Endodermal cell (in vitro differentiated cells): ENCODE results near the gene CRELD2. TPM values are rescaled to one million over a fixed set of nuclear protein-coding genes. Genes with fewer than 3 reads are reported as not detected.
A peak's percentile ranks its signal among the peaks of the same experiment; 100 is the strongest.

Experiments
- DNase-seq: peaks from one replicate; pipeline ENCODE4 v3.0.0-alpha.2; 2017
- H3K27ac ChIP-seq: 2 replicates; pipeline ENCODE4 v1.5.1; 2013; ENCODE audit warnings: mild to moderate bottlenecking, low read depth, low read length, moderate library complexity
- H3K27me3 ChIP-seq: 2 replicates; pipeline ENCODE4 v1.6.1; 2013; ENCODE audit warnings: mild to moderate bottlenecking, low read length, moderate library complexity; ENCODE audit not compliant: insufficient read depth, control insufficient read depth, poor library complexity, severe bottlenecking
- H3K36me3 ChIP-seq: 2 replicates; pipeline ENCODE4 v1.7.0; 2013; ENCODE audit warnings: mild to moderate bottlenecking, low read length, moderate library complexity; ENCODE audit not compliant: control insufficient read depth, insufficient read depth
- H3K4me1 ChIP-seq: one replicate; pipeline ENCODE4 v1.7.0; 2013; ENCODE audit warnings: low read length; ENCODE audit not compliant: control insufficient read depth, insufficient read depth
- H3K4me3 ChIP-seq: 2 replicates; pipeline ENCODE4 v1.5.1; 2013; ENCODE audit warnings: mild to moderate bottlenecking, low read length, moderate library complexity
- H3K9ac ChIP-seq: 2 replicates; pipeline ENCODE4 v1.6.1; 2013; ENCODE audit warnings: mild to moderate bottlenecking, low read length, moderate library complexity; ENCODE audit not compliant: poor library complexity, severe bottlenecking; ENCODE audit errors: extremely low read depth
- H3K9me3 ChIP-seq: 2 replicates; pipeline ENCODE4 v1.6.1; 2013; ENCODE audit warnings: mild to moderate bottlenecking, low read length, moderate library complexity; ENCODE audit not compliant: control insufficient read depth
- H3K27ac Mint-ChIP-seq: 2 replicates; pipeline ENCODE4 v1.8.0; 2020; ENCODE audit warnings: mixed read lengths
- H3K27me3 Mint-ChIP-seq: 2 replicates; pipeline ENCODE4 v1.8.0; 2021; ENCODE audit warnings: mild to moderate bottlenecking, mixed read lengths; ENCODE audit not compliant: insufficient read depth
- H3K36me3 Mint-ChIP-seq: 2 replicates; pipeline ENCODE4 v1.8.0; 2020; ENCODE audit warnings: low read depth, mixed read lengths
- H3K4me1 Mint-ChIP-seq: 2 replicates; pipeline ENCODE4 v1.8.0; 2020; ENCODE audit warnings: mixed read lengths
- H3K4me3 Mint-ChIP-seq: 2 replicates; pipeline ENCODE4 v1.8.0; 2020; ENCODE audit warnings: mild to moderate bottlenecking, moderate library complexity, mixed read lengths
- H3K9me3 Mint-ChIP-seq: 2 replicates; pipeline ENCODE4 v1.8.0; 2020; ENCODE audit warnings: mild to moderate bottlenecking, mixed read lengths
- CTCF ChIP-seq: fragments of 200-600 bp; sonication (generic); conservative IDR thresholded peaks from 2 replicates; pipeline ENCODE4 v1.5.0; 2021; ENCODE audit warnings: antibody characterized with exemption, mild to moderate bottlenecking
- WGBS, 2 experiments: methylation state at CpG; one replicate each; pipeline versions ENCODE4 v1.1.5 to v1.1.7; 2013; ENCODE audit warnings: missing lambda C conversion rate in 2 of 2, mixed read lengths in 1 of 2; ENCODE audit not compliant: insufficient coverage in 1 of 2, insufficient read length in 1 of 2; 5-methylcytosine and 5-hydroxymethylcytosine counted together
- total RNA-seq, 2 donors: library from RNA; stranded (reverse); fragmentation: NEBNext Ultra II Directional in 1 of 2; extraction: Animal tissue kit (Norgen Biotek cat#: 25700) in 1 of 2; gene quantifications; 2 replicates in 1 of 2; 3 replicates in 1 of 2; pipeline ENCODE4 v1.2.1, GENCODE V29; 2021

The CRELD2 gene
- total RNA-seq, 2 donors from 2014 or later, result 39.8 to 62.9 TPM

GRCh38 chr22:49915610-49916009 lies 2.8 kb upstream of the CRELD2 start:
- Histone ChIP-seq H3K36me3 (peaks cover 24% of the 10 kb centered on the region), H3K27me3 (no peaks in the 10 kb centered on the region), H3K9ac (no peak overlapping the region), H3K4me1 (no peaks in the 10 kb centered on the region), H3K27ac (no peak overlapping the region), H3K4me3 (no peak overlapping the region), H3K9me3 (no peaks in the 10 kb centered on the region)
- Mint-ChIP-seq H3K9me3 (no peaks in the 10 kb centered on the region), H3K4me1 (peaks cover 11% of the 10 kb centered on the region), H3K4me3 (no peak overlapping the region), H3K27ac (no peak overlapping the region), H3K36me3 (peaks cover 22% of the 10 kb centered on the region), H3K27me3 (no peaks in the 10 kb centered on the region)
- no peak for TF ChIP-seq CTCF
- peak; percentile 76 for DNase-seq
- WGBS, 2 experiments, result 85 to 86% methylated on average over 11 to 12 of the region's 12 CpGs

DNA sequence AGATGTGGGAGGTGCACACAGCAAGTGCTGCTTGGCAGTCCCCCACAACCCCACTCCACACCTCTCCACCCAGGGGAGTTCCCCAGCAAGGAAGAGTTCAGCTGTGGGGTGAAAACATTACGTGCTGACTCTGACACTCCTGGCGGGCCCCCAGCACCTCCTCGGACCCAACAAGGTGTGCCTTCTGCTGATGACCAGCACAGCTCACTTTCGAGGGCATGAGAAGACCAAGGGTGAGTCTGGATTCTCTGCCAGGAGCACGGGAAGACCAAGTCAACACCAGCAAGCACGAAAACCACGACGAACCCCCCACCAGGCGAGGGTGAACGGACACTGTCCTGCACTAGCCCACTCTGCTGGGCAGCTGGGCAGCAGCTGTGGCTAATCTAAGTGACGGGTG lies 1.6 kb upstream of the CRELD2 start:
- Histone ChIP-seq H3K27ac (no peak overlapping the region), H3K36me3 (peaks cover 30% of the 10 kb centered on the region), H3K4me3 (peak overlapping the region; percentile 86), H3K9ac (no peak overlapping the region), H3K9me3 (no peaks in the 10 kb centered on the region), H3K27me3 (no peaks in the 10 kb centered on the region), H3K4me1 (no peaks in the 10 kb centered on the region)
- Mint-ChIP-seq H3K36me3 (peaks cover 25% of the 10 kb centered on the region), H3K9me3 (no peaks in the 10 kb centered on the region), H3K27ac (no peak overlapping the region), H3K27me3 (no peaks in the 10 kb centered on the region), H3K4me1 (peaks cover 11% of the 10 kb centered on the region), H3K4me3 (peak overlapping the region; percentile 71)
- DNase-seq, result no peak
- 94 to 96% methylated on average over 10 to 11 of the region's 11 CpGs for WGBS, 2 experiments
- TF ChIP-seq CTCF, result no peak

DNA sequence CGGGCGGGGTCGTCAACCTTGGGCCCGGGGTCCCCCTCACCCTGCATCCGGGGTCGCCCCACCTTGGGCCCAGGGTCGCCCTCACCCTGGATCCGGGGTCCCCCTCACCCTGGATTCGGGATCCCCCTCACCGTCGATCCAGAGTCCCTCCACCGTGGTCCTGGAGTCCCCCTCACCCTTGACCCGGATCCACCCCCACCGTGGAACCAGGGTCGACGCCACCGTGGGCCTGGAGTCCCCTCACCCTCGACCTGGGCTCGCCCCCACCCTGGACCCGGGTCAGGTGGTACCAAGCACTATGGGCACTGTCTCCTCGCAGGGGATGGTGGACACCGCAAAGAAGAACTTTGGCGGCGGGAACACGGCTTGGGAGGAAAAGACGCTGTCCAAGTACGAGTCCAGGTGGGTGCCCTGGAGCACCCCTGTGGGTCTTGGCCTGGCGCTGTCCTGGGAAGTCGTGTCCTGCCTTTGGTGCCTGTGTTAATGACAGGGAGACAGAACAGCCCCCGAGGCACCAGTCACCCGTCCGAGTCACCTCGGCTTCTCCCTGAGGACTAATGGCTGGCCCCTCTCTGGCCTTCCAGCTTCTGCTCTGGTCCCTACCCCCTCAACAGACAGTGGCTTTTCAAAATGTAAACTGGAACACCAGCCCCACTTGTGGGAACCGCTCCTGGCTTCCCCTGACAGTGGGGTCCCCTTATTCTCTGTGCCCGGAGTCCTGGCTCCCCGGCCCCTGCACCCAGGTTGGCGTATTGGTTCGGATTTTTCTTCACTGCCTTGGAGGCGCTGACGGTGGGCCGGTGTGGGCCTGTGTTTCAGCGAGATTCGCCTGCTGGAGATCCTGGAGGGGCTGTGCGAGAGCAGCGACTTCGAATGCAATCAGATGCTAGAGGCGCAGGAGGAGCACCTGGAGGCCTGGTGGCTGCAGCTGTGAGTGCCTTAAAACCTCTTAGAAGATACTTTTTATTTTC lies 762 bp downstream of the CRELD2 start:
- H3K36me3 ChIP-seq, result peaks cover 26% of the 10 kb centered on the region
- H3K9me3 ChIP-seq, result no peaks in the 10 kb centered on the region
- 44 to 50% methylated on average over 35 to 47 of the region's 47 CpGs for WGBS, 2 experiments
- H3K36me3 Mint-ChIP-seq, result peaks cover 23% of the 10 kb centered on the region
- peaks cover 11% of the 10 kb centered on the region for H3K4me1 Mint-ChIP-seq
- no peaks in the 10 kb centered on the region for H3K27me3 Mint-ChIP-seq
- no peak for TF ChIP-seq CTCF
- H3K4me3 Mint-ChIP-seq, result peak overlapping the region; percentile 71
- H3K4me1 ChIP-seq, result no peaks in the 10 kb centered on the region
- peak overlapping the region; percentile 80 for H3K4me3 ChIP-seq
- no peak for DNase-seq
- H3K27me3 ChIP-seq, result no peaks in the 10 kb centered on the region
- no peaks in the 10 kb centered on the region for H3K9me3 Mint-ChIP-seq
- no peak overlapping the region for H3K27ac ChIP-seq
- H3K9ac ChIP-seq, result peak overlapping the region; percentile 44
- H3K27ac Mint-ChIP-seq, result no peak overlapping the region
